A549 (cell line): Measurements from ENCODE around the gene CLSTN1.

Experiments used
- CHD2 ChIP-seq: fragments of 150-350 bp; IDR thresholded peaks from 2 replicates; pipeline ENCODE4 v1.6.1; 2014; ENCODE audit warnings: low read length; ENCODE audit not compliant: partially characterized antibody
- CHD4 ChIP-seq: fragments of 200-600 bp; sonication (generic); IDR thresholded peaks from 2 replicates; pipeline ENCODE4 v1.6.1; 2016; ENCODE audit warnings: antibody characterized with exemption, mild to moderate bottlenecking, borderline replicate concordance
- EP300 ChIP-seq, 2 experiments: fragments of >200 bp; sonication (Bioruptor Twin); formaldehyde crosslinking; IDR thresholded peaks; 2 replicates in 1 of 2; 3 replicates in 1 of 2; pipeline ENCODE4 v1.6.1; 2016 to 2017
- NFE2L2 ChIP-seq: fragments of 150-350 bp; conservative IDR thresholded peaks from 2 replicates; pipeline ENCODE4 v1.6.1; 2014; ENCODE audit warnings: low read length
- RNF2 ChIP-seq: fragments of 200-600 bp; sonication (generic); IDR thresholded peaks from 2 replicates; pipeline ENCODE4 v1.6.1; 2016; ENCODE audit warnings: low read depth, mild to moderate bottlenecking, antibody characterized with exemption, moderate library complexity, borderline replicate concordance
- SMC3 ChIP-seq: fragments of >200 bp; sonication (Bioruptor Twin); formaldehyde crosslinking; IDR thresholded peaks from 3 replicates; pipeline ENCODE4 v1.6.1; 2018; ENCODE audit warnings: inconsistent platforms
- USF2 ChIP-seq: fragments of 450-650 bp; IDR thresholded peaks from 2 replicates; pipeline ENCODE4 v1.6.1; 2014; ENCODE audit warnings: antibody characterized with exemption
- ZFP36 ChIP-seq: fragments of 450-650 bp; IDR thresholded peaks from 2 replicates; pipeline ENCODE4 v1.6.1; 2014; ENCODE audit warnings: borderline replicate concordance; ENCODE audit not compliant: partially characterized antibody
- ZSCAN20 ChIP-seq: fragments of 250-450 bp; sonication (Bioruptor Pico); IDR thresholded peaks from 2 replicates; pipeline ENCODE4 v1.8.0; 2022; ENCODE audit warnings: mild to moderate bottlenecking, moderate library complexity
- TF ChIP-seq, protein P1 (sequence below): fragments of >200 bp; sonication (Bioruptor Twin); formaldehyde crosslinking; IDR thresholded peaks from 3 replicates; pipeline ENCODE4 v1.5.1; 2016
- TF ChIP-seq, protein P2 (sequence below): fragments of 200-600 bp; sonication (generic); IDR thresholded peaks from 2 replicates; pipeline ENCODE4 v1.6.1; 2016; ENCODE audit warnings: antibody characterized with exemption, mild to moderate bottlenecking, moderate library complexity

DNA sequence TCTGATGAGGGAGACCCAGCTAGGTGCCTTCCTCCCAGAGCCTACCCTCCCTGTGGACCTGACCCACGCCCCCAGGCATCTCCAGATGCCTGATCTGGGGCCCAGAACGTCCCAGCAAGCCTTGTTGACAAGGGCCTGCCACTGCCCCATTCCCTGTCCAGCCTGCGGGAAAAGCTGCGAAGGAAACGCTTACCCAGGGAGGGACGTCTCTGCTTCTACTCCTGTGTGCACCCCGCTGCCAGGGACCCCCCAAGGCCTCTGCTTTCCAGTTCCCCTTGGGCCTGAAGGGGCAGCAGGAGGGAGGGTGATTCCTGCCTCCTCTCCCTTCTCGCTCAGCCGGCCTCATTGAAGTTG is 11.6 kb upstream of the CLSTN1 start:
- TF ChIP-seq, protein P1, sequence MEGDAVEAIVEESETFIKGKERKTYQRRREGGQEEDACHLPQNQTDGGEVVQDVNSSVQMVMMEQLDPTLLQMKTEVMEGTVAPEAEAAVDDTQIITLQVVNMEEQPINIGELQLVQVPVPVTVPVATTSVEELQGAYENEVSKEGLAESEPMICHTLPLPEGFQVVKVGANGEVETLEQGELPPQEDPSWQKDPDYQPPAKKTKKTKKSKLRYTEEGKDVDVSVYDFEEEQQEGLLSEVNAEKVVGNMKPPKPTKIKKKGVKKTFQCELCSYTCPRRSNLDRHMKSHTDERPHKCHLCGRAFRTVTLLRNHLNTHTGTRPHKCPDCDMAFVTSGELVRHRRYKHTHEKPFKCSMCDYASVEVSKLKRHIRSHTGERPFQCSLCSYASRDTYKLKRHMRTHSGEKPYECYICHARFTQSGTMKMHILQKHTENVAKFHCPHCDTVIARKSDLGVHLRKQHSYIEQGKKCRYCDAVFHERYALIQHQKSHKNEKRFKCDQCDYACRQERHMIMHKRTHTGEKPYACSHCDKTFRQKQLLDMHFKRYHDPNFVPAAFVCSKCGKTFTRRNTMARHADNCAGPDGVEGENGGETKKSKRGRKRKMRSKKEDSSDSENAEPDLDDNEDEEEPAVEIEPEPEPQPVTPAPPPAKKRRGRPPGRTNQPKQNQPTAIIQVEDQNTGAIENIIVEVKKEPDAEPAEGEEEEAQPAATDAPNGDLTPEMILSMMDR = no peak
- TF ChIP-seq SMC3 (no peak), CHD2 (no peak), ZSCAN20 (CRISPR knock-in tag) (no peak), CHD4 (no peak), ZFP36 (no peak), NFE2L2 (no peak), USF2 (no peak), RNF2 (no peak), EP300 (IDR thresholded peaks at IDR 0.05) (no peak)
- TF ChIP-seq, protein P2, sequence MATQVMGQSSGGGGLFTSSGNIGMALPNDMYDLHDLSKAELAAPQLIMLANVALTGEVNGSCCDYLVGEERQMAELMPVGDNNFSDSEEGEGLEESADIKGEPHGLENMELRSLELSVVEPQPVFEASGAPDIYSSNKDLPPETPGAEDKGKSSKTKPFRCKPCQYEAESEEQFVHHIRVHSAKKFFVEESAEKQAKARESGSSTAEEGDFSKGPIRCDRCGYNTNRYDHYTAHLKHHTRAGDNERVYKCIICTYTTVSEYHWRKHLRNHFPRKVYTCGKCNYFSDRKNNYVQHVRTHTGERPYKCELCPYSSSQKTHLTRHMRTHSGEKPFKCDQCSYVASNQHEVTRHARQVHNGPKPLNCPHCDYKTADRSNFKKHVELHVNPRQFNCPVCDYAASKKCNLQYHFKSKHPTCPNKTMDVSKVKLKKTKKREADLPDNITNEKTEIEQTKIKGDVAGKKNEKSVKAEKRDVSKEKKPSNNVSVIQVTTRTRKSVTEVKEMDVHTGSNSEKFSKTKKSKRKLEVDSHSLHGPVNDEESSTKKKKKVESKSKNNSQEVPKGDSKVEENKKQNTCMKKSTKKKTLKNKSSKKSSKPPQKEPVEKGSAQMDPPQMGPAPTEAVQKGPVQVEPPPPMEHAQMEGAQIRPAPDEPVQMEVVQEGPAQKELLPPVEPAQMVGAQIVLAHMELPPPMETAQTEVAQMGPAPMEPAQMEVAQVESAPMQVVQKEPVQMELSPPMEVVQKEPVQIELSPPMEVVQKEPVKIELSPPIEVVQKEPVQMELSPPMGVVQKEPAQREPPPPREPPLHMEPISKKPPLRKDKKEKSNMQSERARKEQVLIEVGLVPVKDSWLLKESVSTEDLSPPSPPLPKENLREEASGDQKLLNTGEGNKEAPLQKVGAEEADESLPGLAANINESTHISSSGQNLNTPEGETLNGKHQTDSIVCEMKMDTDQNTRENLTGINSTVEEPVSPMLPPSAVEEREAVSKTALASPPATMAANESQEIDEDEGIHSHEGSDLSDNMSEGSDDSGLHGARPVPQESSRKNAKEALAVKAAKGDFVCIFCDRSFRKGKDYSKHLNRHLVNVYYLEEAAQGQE = no peak
